HG02798 (cell line): ENCODE measurements around the gene ARL8A.
"Not testable (repeated sequence)": the region's sequence is repeated elsewhere in the genome, so short reads cannot be mapped to it uniquely, and the experiment has no call there.

ENCODE experiments used
- ATAC-seq: cut with Tn5 transposase; IDR thresholded peaks from one replicate; pipeline ENCODE4 v1.9.1; 2021; ENCODE audit warnings: mild to moderate bottlenecking; ENCODE audit not compliant: unreplicated experiment, poor library complexity

The ARL8A gene

GRCh38 chr1:202176949-202177927 is 32.7 kb upstream of the ARL8A start:
- ATAC-seq = no peak

GRCh38 chr1:202173993-202174392 is 29.5 kb upstream of the ARL8A start:
- no peak for ATAC-seq

GRCh38 chr1:202172015-202172355 is 27.4 kb upstream of the ARL8A start:
- ATAC-seq = no peak

DNA sequence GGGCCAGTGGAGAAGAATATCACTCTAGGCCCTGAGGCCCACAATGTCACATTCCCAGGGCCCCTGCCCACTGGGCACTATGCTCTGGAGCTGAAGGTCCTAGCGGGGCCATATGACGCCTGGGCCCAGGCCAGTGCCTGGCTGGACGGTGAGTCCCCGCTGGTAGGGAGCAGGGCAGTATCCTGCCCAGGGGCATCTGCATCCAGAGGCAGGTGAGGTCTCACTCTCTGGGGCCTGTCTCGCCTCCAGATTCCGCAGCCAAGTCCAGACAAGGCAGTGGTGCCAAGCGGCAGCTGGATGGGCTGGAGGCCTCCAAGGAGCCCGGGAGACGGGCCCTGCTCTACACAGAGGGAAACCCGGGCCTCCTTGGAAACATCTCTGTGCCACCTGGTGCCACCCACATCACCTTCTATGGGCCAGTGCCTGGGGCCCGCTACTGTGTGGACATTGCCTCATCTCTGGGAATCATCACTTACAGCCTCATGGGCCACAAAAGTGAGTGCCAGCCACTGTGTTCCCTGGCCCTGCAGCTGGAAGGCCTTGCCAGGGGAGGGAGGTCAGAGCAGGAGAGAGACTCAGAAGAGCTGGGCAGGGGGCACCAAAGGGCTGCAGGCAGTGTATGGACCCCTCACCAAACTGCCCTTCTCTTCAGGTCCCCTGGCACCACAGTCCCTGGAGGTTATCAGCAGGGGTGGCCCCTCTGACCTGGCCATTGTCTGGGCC is 26.9 kb upstream of the ARL8A start:
- no peak for ATAC-seq

DNA sequence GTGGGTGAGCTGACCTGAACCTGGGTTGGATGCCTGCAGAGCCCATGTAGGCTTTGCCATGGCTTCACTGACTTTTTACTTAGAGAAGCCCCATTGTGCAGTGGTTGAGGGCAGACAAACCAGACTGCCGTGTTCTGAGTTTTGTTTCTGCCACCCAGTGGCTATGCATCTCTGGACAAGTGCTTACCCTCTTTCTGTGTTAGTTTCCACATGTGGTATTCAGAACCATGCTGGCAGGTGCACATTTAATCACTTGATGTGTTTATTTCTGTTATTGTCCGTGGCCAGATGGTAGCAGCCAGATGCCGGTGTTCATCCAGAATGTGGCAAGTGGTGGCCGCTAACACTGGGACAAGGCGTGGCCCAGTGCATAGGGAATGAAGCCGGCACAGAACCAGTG is 26.2 kb upstream of the ARL8A start:
- no peak for ATAC-seq

DNA sequence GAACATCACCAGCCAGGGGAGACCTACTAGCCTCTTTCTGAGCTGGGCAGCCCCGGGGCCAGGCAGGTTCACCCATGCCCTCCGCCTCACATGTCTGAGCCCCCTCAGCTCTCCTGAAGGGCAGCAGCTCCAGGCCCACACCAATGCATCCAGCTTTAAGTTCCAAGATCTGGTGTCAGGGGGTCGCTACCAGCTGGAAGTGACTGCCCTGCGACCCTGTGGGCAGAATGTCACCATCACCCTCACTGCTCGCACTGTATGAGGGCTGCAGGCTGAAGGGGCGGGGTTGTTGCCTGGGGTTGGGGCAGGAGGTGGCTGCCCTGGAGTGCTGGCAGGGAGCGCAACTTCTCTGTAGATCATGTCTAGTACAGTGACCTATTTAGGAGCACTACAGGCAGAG is 24.3 kb upstream of the ARL8A start:
- ATAC-seq = no peak

DNA sequence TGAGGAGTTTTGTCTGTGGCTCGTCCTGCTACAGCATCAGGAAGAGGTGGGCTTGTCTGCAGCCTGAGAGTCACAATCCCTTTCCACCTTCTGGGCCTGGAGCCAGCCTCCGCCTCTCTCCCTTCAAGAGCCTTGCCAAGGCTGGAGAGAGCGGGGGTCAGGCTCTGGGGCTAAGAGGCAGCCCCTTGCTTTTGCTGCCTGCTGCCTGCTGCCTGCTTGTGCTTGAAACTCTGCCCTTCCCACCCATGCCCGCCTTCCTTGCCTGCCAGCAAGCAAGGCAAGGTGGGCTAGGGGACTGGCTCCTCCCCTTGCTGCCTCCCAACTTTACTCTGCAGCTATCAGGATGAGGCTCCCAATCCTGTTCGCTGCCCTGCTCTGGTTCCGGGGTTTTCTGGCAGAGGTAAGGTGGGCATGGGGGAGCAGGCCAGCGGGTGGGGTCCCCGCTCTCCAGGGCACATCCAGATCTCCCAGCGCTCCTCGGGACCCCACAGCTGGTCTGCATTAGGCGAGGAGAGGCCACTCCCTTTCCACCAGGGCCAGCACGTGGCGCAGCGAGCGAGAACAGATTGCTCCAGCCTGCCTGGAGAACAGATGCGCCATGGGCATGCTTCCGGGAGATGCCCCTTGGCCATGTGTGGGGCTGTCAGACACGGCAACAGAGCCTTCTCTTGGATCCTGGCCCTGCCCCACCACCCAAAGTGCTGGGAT is 23.3 kb upstream of the ARL8A start:
- no peak for ATAC-seq

- not testable (repeated sequence) for ATAC-seq
Measured at GRCh38 chr1:202167054-202167453, 22.5 kb upstream of the ARL8A start.

- ATAC-seq = no peak
Measured at GRCh38 chr1:202165942-202166843, 21.7 kb upstream of the ARL8A start.

- no peak for ATAC-seq
Measured at GRCh38 chr1:202165267-202165941, 20.9 kb upstream of the ARL8A start.

GRCh38 chr1:202164271-202165037 is 19.9 kb upstream of the ARL8A start:
- ATAC-seq = peak; percentile 54

GRCh38 chr1:202163281-202164270 is 19.0 kb upstream of the ARL8A start:
- no peak for ATAC-seq

DNA sequence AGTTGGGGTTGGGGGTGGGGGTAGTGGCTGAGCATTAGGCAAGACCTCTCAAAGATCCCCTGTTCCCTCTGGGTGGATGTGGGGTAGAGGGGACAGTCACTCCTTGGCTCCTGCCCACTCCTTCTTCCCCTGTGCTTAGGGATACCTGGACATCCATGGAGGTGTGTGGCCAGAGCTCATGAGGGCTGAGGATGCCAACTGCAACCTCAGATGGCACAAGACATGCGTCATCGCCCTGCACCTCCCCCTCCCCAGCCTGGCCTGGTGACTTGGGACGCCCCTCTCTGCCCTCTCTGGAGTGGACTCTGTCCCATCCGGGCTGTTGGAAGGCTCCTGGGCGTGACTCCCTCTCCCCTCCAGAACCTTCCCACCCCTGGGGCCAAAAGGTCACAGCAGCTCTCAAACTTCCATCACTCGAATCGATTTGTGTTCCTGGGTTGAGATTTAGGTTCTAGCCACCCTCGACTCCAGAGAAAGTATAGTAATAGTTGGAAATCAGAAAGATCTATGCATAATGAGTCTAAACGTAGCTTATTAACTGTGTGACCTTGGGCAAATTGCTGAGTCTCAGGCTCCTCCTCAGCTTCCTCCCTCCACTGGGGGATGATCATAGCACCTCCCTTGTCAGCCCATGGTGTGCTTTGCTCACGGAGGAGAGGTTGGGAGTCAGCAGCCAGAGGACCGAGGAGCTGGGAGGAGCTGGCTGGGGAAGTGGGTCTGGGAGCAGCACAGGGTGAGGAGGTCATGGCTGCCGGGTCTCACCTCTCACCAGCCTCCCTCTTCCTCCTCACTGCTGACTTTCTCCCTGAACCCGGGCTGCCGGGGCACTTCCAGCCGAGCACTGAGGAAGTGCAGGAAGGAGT is 18.1 kb upstream of the ARL8A start:
- ATAC-seq = no peak

DNA sequence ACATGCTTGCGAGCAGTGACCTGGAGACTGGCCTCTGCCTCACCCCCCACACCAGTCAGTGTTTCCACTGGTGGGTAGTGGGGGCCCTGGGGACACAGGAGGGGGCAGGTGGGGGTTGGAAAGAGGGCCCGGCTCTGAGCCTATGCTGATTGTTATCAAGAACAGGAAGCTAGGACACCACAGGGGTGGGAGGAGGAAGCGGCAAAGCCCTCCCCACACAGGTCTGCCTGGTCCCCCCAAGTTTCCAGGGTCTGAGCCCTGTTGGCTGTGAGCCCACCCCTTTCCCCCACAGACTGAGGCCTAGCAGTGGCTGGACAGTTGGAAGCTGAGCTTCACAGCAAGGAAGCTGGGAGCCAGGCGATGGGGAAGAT is 17.5 kb upstream of the ARL8A start:
- no peak for ATAC-seq

GRCh38 chr1:202161151-202162046 is 16.9 kb upstream of the ARL8A start:
- ATAC-seq = no peak
